Neural progenitor cell (in vitro differentiated cells): ENCODE results near the gene CYLD. TPM values are rescaled to one million over a fixed set of nuclear protein-coding genes. Genes with fewer than 3 reads are reported as not detected.
A peak's percentile ranks its signal among the peaks of the same experiment; 100 is the strongest.

ENCODE experiments used
- DNase-seq: peaks from one replicate; pipeline ENCODE4 v3.0.0-alpha.2; 2016; ENCODE audit warnings: low spot score
- H2AFZ ChIP-seq: fragments of 200-600 bp; sonication (generic); replicated peaks from 2 replicates; pipeline ENCODE4 v1.6.1; 2016; ENCODE audit warnings: antibody characterized with exemption
- H3F3A ChIP-seq: fragments of 200-600 bp; sonication (generic); 2 replicates; pipeline ENCODE4 v1.6.1; 2016; ENCODE audit warnings: antibody characterized with exemption, low read depth
- H3K27ac ChIP-seq: fragments of 200-600 bp; sonication (generic); 2 replicates; pipeline ENCODE4 v1.5.1; 2016; ENCODE audit warnings: mild to moderate bottlenecking
- H3K27me3 ChIP-seq: fragments of 200-600 bp; sonication (generic); 2 replicates; pipeline ENCODE4 v1.6.1; 2016; ENCODE audit warnings: mild to moderate bottlenecking, moderate library complexity
- H3K36me3 ChIP-seq: fragments of 200-600 bp; sonication (generic); 2 replicates; pipeline ENCODE4 v1.5.1; 2016
- H3K4me1 ChIP-seq: fragments of 200-600 bp; sonication (generic); 2 replicates; pipeline ENCODE4 v1.6.1; 2016; ENCODE audit warnings: mixed run types
- H3K4me2 ChIP-seq: fragments of 200-600 bp; sonication (generic); 2 replicates; pipeline ENCODE4 v1.6.1; 2016
- H3K4me3 ChIP-seq: fragments of 200-600 bp; sonication (generic); 2 replicates; pipeline ENCODE4 v1.5.1; 2016
- H3K79me2 ChIP-seq: fragments of 200-600 bp; sonication (generic); 2 replicates; pipeline ENCODE4 v1.6.1; 2016; ENCODE audit warnings: low read depth
- H3K9ac ChIP-seq: fragments of 200-600 bp; sonication (generic); 2 replicates; pipeline ENCODE4 v1.6.1; 2016
- H3K9me3 ChIP-seq: fragments of 200-600 bp; sonication (generic); 2 replicates; pipeline ENCODE4 v1.5.1; 2016; ENCODE audit warnings: low read depth
- H4K20me1 ChIP-seq: fragments of 200-600 bp; sonication (generic); 2 replicates; pipeline ENCODE4 v1.6.1; 2016; ENCODE audit warnings: low read depth
- H3K27ac Mint-ChIP-seq: 3 replicates; pipeline ENCODE4 v1.8.0; 2021; ENCODE audit warnings: mixed read lengths
- H3K27me3 Mint-ChIP-seq: 2 replicates; pipeline ENCODE4 v1.8.0; 2022; ENCODE audit warnings: low read depth, mild to moderate bottlenecking, inconsistent platforms, moderate library complexity, mixed read lengths; ENCODE audit not compliant: insufficient read depth
- H3K36me3 Mint-ChIP-seq: 3 replicates; pipeline ENCODE4 v1.8.0; 2021; ENCODE audit warnings: mixed read lengths
- H3K4me1 Mint-ChIP-seq: 3 replicates; pipeline ENCODE4 v1.8.0; 2021; ENCODE audit warnings: mixed read lengths
- H3K4me3 Mint-ChIP-seq: 3 replicates; pipeline ENCODE4 v1.8.0; 2021; ENCODE audit warnings: mild to moderate bottlenecking, moderate library complexity, mixed read lengths
- H3K9me3 Mint-ChIP-seq: 3 replicates; pipeline ENCODE4 v1.8.0; 2020; ENCODE audit warnings: mixed read lengths
- CTCF ChIP-seq: fragments of 200-600 bp; sonication (generic); IDR thresholded peaks from 2 replicates; pipeline ENCODE4 v1.5.1; 2017; ENCODE audit warnings: antibody characterized with exemption, mild to moderate bottlenecking
- EZH2 ChIP-seq: fragments of 200-600 bp; sonication (generic); IDR thresholded peaks from 2 replicates; pipeline ENCODE4 v1.6.1; 2017; ENCODE audit warnings: antibody characterized with exemption, mild to moderate bottlenecking, moderate library complexity
- EZH2phosphoT487 ChIP-seq: fragments of 200-600 bp; sonication (generic); IDR thresholded peaks from 2 replicates; pipeline ENCODE4 v1.6.1; 2017; ENCODE audit warnings: antibody characterized with exemption
- total RNA-seq: library from RNA; depleted of rRNA; stranded (reverse); fragments of >200 nt; gene quantifications from 2 replicates; pipeline ENCODE4 v1.2.3, GENCODE V29; 2015; ENCODE audit warnings: low replicate concordance

Gene CYLD
- total RNA-seq, 1 donor from 2014 or later = 22.0 TPM

- peaks cover 27% of the 10 kb centered on the region for H3K27me3 ChIP-seq
- H3K4me3 ChIP-seq = peak overlapping the region; percentile 28
- peaks cover 6% of the 10 kb centered on the region for H3K4me1 Mint-ChIP-seq
- H3F3A ChIP-seq = no peaks in the 10 kb centered on the region
- no peaks in the 10 kb centered on the region for H3K9me3 Mint-ChIP-seq
- no peak overlapping the region for H3K27ac ChIP-seq
- no peaks in the 10 kb centered on the region for H3K36me3 Mint-ChIP-seq
- peak overlapping the region; percentile 69 for H3K4me2 ChIP-seq
- peaks cover 15% of the 10 kb centered on the region for H3K4me1 ChIP-seq
- H3K27me3 Mint-ChIP-seq = peaks cover 13% of the 10 kb centered on the region
- peak overlapping the region; percentile 70 for H3K4me3 Mint-ChIP-seq
- H4K20me1 ChIP-seq = no peaks in the 10 kb centered on the region
- no peaks in the 10 kb centered on the region for H3K36me3 ChIP-seq
- H3K9ac ChIP-seq = no peak overlapping the region
- H2AFZ ChIP-seq = no peak overlapping the region
- H3K27ac Mint-ChIP-seq = no peak overlapping the region
- no peaks in the 10 kb centered on the region for H3K9me3 ChIP-seq
- DNase-seq = peak; percentile 13
- TF ChIP-seq CTCF = no peak
- TF ChIP-seq EZH2 = no peak
- no peak for TF ChIP-seq EZH2phosphoT487
- no peaks in the 10 kb centered on the region for H3K79me2 ChIP-seq
Observed at GRCh38 chr16:50841081-50841886, 99.4 kb downstream of the CYLD start.

- H2AFZ ChIP-seq = no peak overlapping the region
- H3K9ac ChIP-seq = no peak overlapping the region
- Mint-ChIP-seq H3K27me3 (peaks cover 11% of the 10 kb centered on the region), H3K36me3 (no peaks in the 10 kb centered on the region), H3K4me1 (no peaks in the 10 kb centered on the region), H3K9me3 (no peaks in the 10 kb centered on the region), H3K27ac (no peak overlapping the region), H3K4me3 (no peak overlapping the region)
- DNase-seq = no peak
- H3K36me3 ChIP-seq = no peaks in the 10 kb centered on the region
- H3K27me3 ChIP-seq = peaks cover 27% of the 10 kb centered on the region
- no peaks in the 10 kb centered on the region for H3K9me3 ChIP-seq
- no peak overlapping the region for H3K27ac ChIP-seq
- no peaks in the 10 kb centered on the region for H3K79me2 ChIP-seq
- no peaks in the 10 kb centered on the region for H3F3A ChIP-seq
- TF ChIP-seq EZH2 = no peak
- no peak for TF ChIP-seq CTCF
- no peak for TF ChIP-seq EZH2phosphoT487
- no peak overlapping the region for H3K4me3 ChIP-seq
- H3K4me2 ChIP-seq = no peak overlapping the region
- peaks cover 14% of the 10 kb centered on the region for H3K4me1 ChIP-seq
- no peaks in the 10 kb centered on the region for H4K20me1 ChIP-seq
Observed at GRCh38 chr16:50842013-50842505, 100.2 kb downstream of the CYLD start.

- Histone ChIP-seq H3F3A (no peaks in the 10 kb centered on the region), H3K79me2 (no peaks in the 10 kb centered on the region), H3K9ac (no peak overlapping the region), H3K36me3 (no peaks in the 10 kb centered on the region), H3K4me1 (peaks cover 14% of the 10 kb centered on the region), H3K27me3 (peaks cover 27% of the 10 kb centered on the region), H3K4me3 (no peak overlapping the region), H3K4me2 (no peak overlapping the region), H2AFZ (no peak overlapping the region), H3K9me3 (no peaks in the 10 kb centered on the region), H4K20me1 (no peaks in the 10 kb centered on the region), H3K27ac (no peak overlapping the region)
- no peaks in the 10 kb centered on the region for H3K9me3 Mint-ChIP-seq
- H3K27ac Mint-ChIP-seq = no peak overlapping the region
- peaks cover 9% of the 10 kb centered on the region for H3K27me3 Mint-ChIP-seq
- H3K4me1 Mint-ChIP-seq = no peaks in the 10 kb centered on the region
- TF ChIP-seq CTCF (no peak), EZH2phosphoT487 (no peak), EZH2 (no peak)
- no peaks in the 10 kb centered on the region for H3K36me3 Mint-ChIP-seq
- DNase-seq = no peak
- no peak overlapping the region for H3K4me3 Mint-ChIP-seq
Observed at GRCh38 chr16:50842589-50842988, 100.7 kb downstream of the CYLD start.
